ENCODE data around the gene PRLR. TPM values are rescaled to one million over a fixed set of nuclear protein-coding genes. Genes with fewer than 3 reads are reported as not detected.
"Not testable (repeated sequence)": the region's sequence is repeated elsewhere in the genome, so short reads cannot be mapped to it uniquely, and the experiment has no call there.

Gene PRLR
- total RNA-seq, 1 donor from 2014 or later: 7.6 TPM

- ATAC-seq: no peak
Measured at GRCh38 chr5:35067985-35068384, 162.3 kb downstream of the PRLR start.

GRCh38 chr5:35066260-35066795 lies 164.0 kb downstream of the PRLR start:
- no peak for ATAC-seq

GRCh38 chr5:35063414-35063813 lies 166.9 kb downstream of the PRLR start:
- ATAC-seq: no peak

GRCh38 chr5:35061211-35061770 lies 169.0 kb downstream of the PRLR start:
- ATAC-seq: no peak

GRCh38 chr5:35060236-35060635 lies 170.1 kb downstream of the PRLR start:
- ATAC-seq: no peak

GRCh38 chr5:35059251-35059650 lies 171.0 kb downstream of the PRLR start:
- ATAC-seq: no peak

GRCh38 chr5:35058374-35058788 lies 171.9 kb downstream of the PRLR start:
- no peak for ATAC-seq

- no peak for ATAC-seq
Measured at GRCh38 chr5:35056686-35057085, 173.6 kb downstream of the PRLR start.

- no peak for ATAC-seq
Measured at GRCh38 chr5:35052838-35053237, 177.4 kb downstream of the PRLR start.

GRCh38 chr5:35050541-35051126 lies 179.7 kb downstream of the PRLR start:
- ATAC-seq: no peak

- ATAC-seq: no peak
Measured at GRCh38 chr5:35048910-35049309, 181.4 kb downstream of the PRLR start.

GRCh38 chr5:35047785-35048404 lies 182.4 kb downstream of the PRLR start, which contains the start of gene AGXT2:
Gene AGXT2, minus strand, starts transcription at chr5:35047949. Its CDS starts 57 bp downstream, at chr5:35047892.
- no peak for ATAC-seq

GRCh38 chr5:35046774-35047173 lies 183.5 kb downstream of the PRLR start:
- ATAC-seq: no peak

GRCh38 chr5:35045280-35045679 lies 185.0 kb downstream of the PRLR start:
- ATAC-seq: no peak

GRCh38 chr5:35044649-35045048 lies 185.6 kb downstream of the PRLR start:
- ATAC-seq: no peak

GRCh38 chr5:35042781-35043180 lies 187.5 kb downstream of the PRLR start:
- no peak for ATAC-seq

- no peak for ATAC-seq
Measured at GRCh38 chr5:35041261-35041660, 189.0 kb downstream of the PRLR start.

- ATAC-seq: no peak
Measured at GRCh38 chr5:35038891-35039290, 191.4 kb downstream of the PRLR start.

GRCh38 chr5:35036536-35036935 lies 193.8 kb downstream of the PRLR start:
- ATAC-seq: no peak

- ATAC-seq: not testable (repeated sequence)
Measured at GRCh38 chr5:35035929-35036328, 194.4 kb downstream of the PRLR start.

- ATAC-seq: no peak
Measured at GRCh38 chr5:35035271-35035670, 195.0 kb downstream of the PRLR start.

GRCh38 chr5:35032356-35032755 lies 197.9 kb downstream of the PRLR start:
- no peak for ATAC-seq

GRCh38 chr5:35031276-35031675 lies 199.0 kb downstream of the PRLR start:
- ATAC-seq: no peak
